DMS79 treated with DMSO at 0.1 percent for 48 hours (cell line): ENCODE measurements around the gene KIFC1.

ENCODE experiments used
- DNase-seq: peaks from one replicate; lab custom pipeline; 2025; lab: John Stamatoyannopoulos, UW

Gene KIFC1

GRCh38 chr6:33425668-33426577 is 34.3 kb downstream of the KIFC1 start:
- DNase-seq = peak; percentile 73

- DNase-seq = no peak
Measured at GRCh38 chr6:33426590-33427511, 35.2 kb downstream of the KIFC1 start.

- no peak for DNase-seq
Measured at GRCh38 chr6:33427585-33428223, 36.1 kb downstream of the KIFC1 start.

- no peak for DNase-seq
Measured at GRCh38 chr6:33428224-33428965, 36.8 kb downstream of the KIFC1 start.

GRCh38 chr6:33428966-33429749 is 37.5 kb downstream of the KIFC1 start:
- DNase-seq = no peak

GRCh38 chr6:33429750-33430052 is 38.1 kb downstream of the KIFC1 start:
- DNase-seq = no peak

- DNase-seq = no peak
Measured at GRCh38 chr6:33430334-33430733, 38.7 kb downstream of the KIFC1 start.

- no peak for DNase-seq
Measured at GRCh38 chr6:33430991-33431879, 39.6 kb downstream of the KIFC1 start.

- no peak for DNase-seq
Measured at GRCh38 chr6:33431880-33432541, 40.4 kb downstream of the KIFC1 start.

- no peak for DNase-seq
Measured at GRCh38 chr6:33432546-33432945, 40.9 kb downstream of the KIFC1 start.

- no peak for DNase-seq
Measured at GRCh38 chr6:33433001-33433543, 41.4 kb downstream of the KIFC1 start.

GRCh38 chr6:33433544-33434191 is 42.0 kb downstream of the KIFC1 start:
- DNase-seq = no peak

GRCh38 chr6:33434961-33435360 is 43.3 kb downstream of the KIFC1 start:
- DNase-seq = no peak

- no peak for DNase-seq
Measured at GRCh38 chr6:33437666-33438065, 46.0 kb downstream of the KIFC1 start.

GRCh38 chr6:33438978-33439594 is 47.5 kb downstream of the KIFC1 start:
- DNase-seq = no peak

GRCh38 chr6:33439956-33440648 is 48.5 kb downstream of the KIFC1 start:
- DNase-seq = no peak

- no peak for DNase-seq
Measured at GRCh38 chr6:33440649-33441309, 49.2 kb downstream of the KIFC1 start.
